ENCODE results near the gene GNA14.

GNA14 gene

DNA sequence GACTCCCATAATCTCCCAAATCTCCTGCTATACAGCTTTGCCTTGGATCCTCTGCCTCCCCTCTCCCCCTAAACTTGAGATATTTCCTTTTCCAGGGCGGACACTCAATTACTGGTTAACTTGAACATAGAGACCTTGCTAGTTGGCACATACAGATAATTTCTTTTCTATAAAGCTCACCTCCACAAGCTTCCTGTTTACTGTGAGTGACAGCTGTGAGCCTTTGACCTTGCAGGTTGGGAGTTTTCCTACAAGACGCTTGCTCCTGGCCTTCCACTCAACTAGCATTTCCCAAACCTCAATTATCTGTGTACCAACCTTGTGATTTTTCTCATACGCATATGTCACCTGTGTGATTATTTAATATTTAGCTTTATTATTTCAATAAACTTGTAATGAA is 114.5 kb downstream of the GNA14 start:
- H3K27ac Mint-ChIP-seq, result peak overlapping the region in 2 of 3 experiments; percentile 32 to 34
- no peak for TF ChIP-seq CTCF (IDR thresholded peaks at IDR 0.05; ENCODE audit: unreplicated experiment in 3 of 3)
- no peaks in the 10 kb centered on the region for H3K36me3 Mint-ChIP-seq (ENCODE audit: low read depth)
- no peaks in the 10 kb centered on the region for H3K27me3 Mint-ChIP-seq (ENCODE audit: low read depth)
- peaks cover 10% of the 10 kb centered on the region for H3K4me1 Mint-ChIP-seq
- H3K9me3 Mint-ChIP-seq, result peaks cover 9% of the 10 kb centered on the region
- H3K4me3 Mint-ChIP-seq, result no peak overlapping the region

DNA sequence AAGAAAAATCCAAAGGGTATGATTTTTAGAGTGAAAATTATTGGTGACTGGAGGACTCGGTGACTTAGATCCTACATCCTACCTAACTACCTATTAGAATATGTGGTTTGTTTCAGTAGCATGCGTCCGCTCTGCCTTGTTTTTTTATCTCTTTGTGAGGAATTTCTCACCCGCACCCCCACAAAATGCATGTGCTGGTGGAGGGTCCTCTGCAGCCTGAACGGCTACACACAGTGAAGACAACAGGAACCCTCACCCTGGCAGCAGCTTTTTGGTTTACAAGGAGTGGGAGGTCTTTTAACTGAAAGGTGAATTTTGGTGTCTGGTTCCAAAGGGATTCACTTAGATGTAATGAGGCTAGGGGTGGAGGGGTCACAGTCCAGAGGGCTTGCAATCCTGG is 115.5 kb downstream of the GNA14 start:
- Mint-ChIP-seq H3K36me3 (ENCODE audit: low read depth) (no peaks in the 10 kb centered on the region), H3K4me1 (peaks cover 10% of the 10 kb centered on the region), H3K27me3 (ENCODE audit: low read depth) (no peaks in the 10 kb centered on the region), H3K9me3 (peaks cover 12% of the 10 kb centered on the region), H3K4me3 (no peak overlapping the region), H3K27ac (peak overlapping the region in 2 of 3 experiments; percentile 25 to 51)
- no peak for TF ChIP-seq CTCF (IDR thresholded peaks at IDR 0.05; ENCODE audit: unreplicated experiment in 3 of 3)

- Mint-ChIP-seq H3K27ac (no peak overlapping the region), H3K27me3 (ENCODE audit: low read depth) (no peaks in the 10 kb centered on the region), H3K36me3 (ENCODE audit: low read depth) (no peaks in the 10 kb centered on the region), H3K4me3 (no peak overlapping the region), H3K4me1 (peaks cover 10% of the 10 kb centered on the region), H3K9me3 (peaks cover 12% of the 10 kb centered on the region)
- TF ChIP-seq CTCF (IDR thresholded peaks at IDR 0.05; ENCODE audit: unreplicated experiment in 3 of 3), result no peak
Measured at GRCh38 chr9:77531400-77531799, 116.7 kb downstream of the GNA14 start.

- peaks cover 18% of the 10 kb centered on the region for H3K4me1 Mint-ChIP-seq
- H3K27ac Mint-ChIP-seq, result peak overlapping the region; percentile 85 to 94 (median 92)
- peaks cover 15% of the 10 kb centered on the region for H3K27me3 Mint-ChIP-seq (ENCODE audit: low read depth)
- H3K9me3 Mint-ChIP-seq, result peaks cover 12% of the 10 kb centered on the region
- TF ChIP-seq CTCF (IDR thresholded peaks at IDR 0.05; ENCODE audit: unreplicated experiment in 3 of 3), result no peak
- H3K36me3 Mint-ChIP-seq (ENCODE audit: low read depth), result no peaks in the 10 kb centered on the region
- H3K4me3 Mint-ChIP-seq, result no peak overlapping the region
Measured at GRCh38 chr9:77523891-77524290, 124.2 kb downstream of the GNA14 start.

DNA sequence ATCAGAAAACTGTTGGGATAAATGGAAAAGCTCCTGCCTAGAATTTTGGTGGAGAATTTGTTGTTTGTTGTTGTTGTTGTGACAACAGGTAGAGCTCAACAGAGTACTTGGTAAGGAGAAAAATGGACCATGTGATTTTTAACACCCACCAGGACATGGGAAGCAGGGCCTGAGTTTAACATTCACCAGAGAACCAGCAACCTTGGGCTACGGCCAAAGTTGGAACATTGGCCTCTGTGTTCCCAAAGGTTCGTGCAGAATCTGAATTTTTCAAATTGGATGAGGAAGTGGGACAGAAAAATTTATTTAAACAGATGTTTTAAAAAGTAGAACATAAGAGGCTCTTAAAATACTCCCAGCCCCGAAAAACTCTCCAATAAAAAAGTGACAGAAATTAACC is 127.0 kb downstream of the GNA14 start:
- TF ChIP-seq CTCF (IDR thresholded peaks at IDR 0.05; ENCODE audit: unreplicated experiment in 3 of 3), result no peak
- Mint-ChIP-seq H3K27ac (peak overlapping the region; percentile 12 to 70 (median 26)), H3K27me3 (ENCODE audit: low read depth) (peaks cover 12% of the 10 kb centered on the region), H3K9me3 (peaks cover 4% of the 10 kb centered on the region), H3K36me3 (ENCODE audit: low read depth) (no peaks in the 10 kb centered on the region), H3K4me3 (no peak overlapping the region), H3K4me1 (peaks cover 18% of the 10 kb centered on the region)

DNA sequence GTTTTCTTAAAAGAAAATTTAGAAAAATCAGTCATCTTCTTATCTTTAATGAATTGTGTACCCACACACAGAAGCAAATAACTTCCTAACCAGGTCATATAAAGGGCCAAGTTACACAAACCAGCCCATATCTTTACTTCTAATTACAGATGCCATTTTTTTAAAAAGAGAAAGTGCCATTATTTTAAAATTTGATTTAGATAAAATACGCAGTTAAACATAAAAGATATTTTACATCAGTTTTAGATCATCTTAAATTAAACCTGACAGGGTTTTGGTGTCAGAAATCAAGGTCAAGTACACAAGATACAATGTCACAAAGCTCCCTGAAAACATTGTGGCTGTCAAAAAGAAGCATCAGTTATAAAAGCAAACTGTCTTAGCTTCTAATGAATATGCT is 129.4 kb downstream of the GNA14 start:
- H3K27ac Mint-ChIP-seq, result peak overlapping the region; percentile 6 to 49 (median 21)
- peaks cover 3% of the 10 kb centered on the region for H3K9me3 Mint-ChIP-seq
- TF ChIP-seq CTCF (IDR thresholded peaks at IDR 0.05; ENCODE audit: unreplicated experiment in 3 of 3), result no peak
- H3K4me1 Mint-ChIP-seq, result peaks cover 3% of the 10 kb centered on the region
- no peaks in the 10 kb centered on the region for H3K36me3 Mint-ChIP-seq (ENCODE audit: low read depth)
- H3K27me3 Mint-ChIP-seq (ENCODE audit: low read depth), result peaks cover 6% of the 10 kb centered on the region
- H3K4me3 Mint-ChIP-seq, result no peak overlapping the region

All from nephron (organoid).